Kasumi-1 (cell line): Measurements from ENCODE around the gene TMEM40.
"Not testable (repeated sequence)": the region's sequence is repeated elsewhere in the genome, so short reads cannot be mapped to it uniquely, and the experiment has no call there.

Experiments used
- DNase-seq, 2 experiments: peaks; one replicate each; lab custom pipeline; 2025; lab: John Stamatoyannopoulos, UW

Gene TMEM40

GRCh38 chr3:12750658-12751071 lies 8.4 kb downstream of the TMEM40 start:
- no peak for DNase-seq

DNA sequence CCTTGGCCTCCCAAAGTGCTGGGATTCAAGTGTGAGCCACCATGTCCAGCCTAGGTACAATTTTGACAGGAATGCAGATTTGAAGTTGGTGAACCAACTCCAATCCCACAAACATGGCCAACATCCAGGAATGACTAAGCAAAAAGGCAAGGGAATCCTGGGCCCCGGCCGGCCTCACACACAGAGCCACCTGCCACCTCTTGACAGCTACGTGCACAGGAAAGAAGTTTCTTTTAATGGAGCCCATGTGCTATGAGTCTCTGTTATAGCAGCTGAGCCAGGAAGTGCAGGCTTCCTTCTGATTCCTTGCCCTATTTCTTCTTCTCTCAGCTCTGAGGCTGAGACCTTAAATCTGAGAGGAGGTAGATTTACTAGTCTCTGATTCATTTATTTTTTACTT lies 8.8 kb downstream of the TMEM40 start:
- no peak for DNase-seq

DNA sequence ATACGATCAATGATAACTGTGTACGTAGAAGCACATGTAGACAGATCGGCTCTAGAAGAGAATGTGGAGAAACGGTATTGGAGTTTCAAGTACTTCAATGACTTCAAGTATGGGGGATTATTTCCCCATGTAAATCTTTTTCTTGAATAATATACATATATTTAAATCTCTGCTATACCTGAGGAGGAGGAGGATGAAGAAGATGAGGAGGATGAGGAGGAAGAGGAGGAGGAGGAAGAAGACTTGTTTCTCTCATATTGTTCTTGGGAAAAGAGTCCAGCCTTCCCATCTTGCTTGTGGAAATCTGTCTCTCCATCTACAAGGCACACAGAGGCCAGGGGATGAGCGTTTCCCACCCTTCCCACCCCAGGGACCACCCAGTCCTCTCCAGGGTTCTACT lies 10.6 kb downstream of the TMEM40 start:
- no peak for DNase-seq

DNA sequence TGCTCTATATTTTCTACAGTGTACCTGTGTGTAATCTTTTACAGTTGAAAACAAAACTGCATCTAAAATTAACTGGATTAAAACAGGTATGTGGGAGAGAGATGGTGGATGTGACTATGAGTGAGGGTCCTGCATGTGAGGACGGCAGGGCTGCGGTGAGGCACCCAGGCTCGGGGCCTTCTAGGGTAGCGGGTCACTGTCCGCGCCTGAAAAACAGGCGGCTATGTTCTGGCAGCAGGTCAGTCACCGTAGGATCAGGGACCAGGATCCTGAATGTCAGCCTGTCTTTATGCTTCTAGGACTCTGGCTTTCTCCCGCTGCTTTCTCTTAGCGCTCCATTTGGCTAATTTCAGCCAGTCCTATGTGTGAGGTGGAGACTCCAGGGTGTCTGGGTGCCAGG lies 12.6 kb downstream of the TMEM40 start:
- no peak for DNase-seq

- no peak for DNase-seq
These were observed 14.7 kb downstream of the TMEM40 start for GRCh38 chr3:12744326-12744725.

GRCh38 chr3:12743583-12743982 lies 15.5 kb downstream of the TMEM40 start:
- no peak for DNase-seq

DNA sequence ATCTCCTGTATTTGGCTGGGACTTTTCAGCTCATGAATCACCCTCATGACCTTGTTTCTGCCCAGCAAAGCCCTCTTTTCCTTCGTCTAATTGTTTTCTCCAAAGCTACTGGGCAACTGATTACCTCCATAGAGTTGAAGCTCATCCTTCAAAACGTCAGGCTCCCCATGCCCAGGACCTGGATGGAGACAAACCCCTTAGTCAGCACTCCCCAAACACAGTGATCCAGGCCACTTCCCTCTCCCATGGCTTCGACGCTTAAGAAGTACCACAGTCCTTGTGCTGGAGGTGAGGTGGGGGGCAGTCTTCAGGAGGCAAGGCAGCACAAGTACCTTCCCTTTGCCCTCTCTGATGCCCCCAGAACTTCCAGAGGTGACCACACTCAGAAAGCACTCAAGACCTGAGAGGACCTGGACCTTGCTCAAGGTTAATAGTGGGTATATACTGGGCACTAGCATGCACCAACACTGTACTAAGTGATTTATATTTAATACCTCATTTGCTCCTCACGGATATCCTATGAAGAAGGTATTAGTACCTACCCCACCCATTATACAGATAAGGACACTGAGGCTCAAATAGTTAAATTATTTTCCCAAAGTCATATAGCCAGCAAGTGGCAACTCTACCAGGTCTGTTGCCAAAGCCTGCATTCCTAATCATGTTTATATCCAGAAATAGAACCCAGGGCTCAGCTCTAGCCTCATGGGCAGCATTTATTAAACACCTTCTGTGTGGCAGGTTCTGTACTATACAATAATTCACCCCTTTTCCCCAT lies 16.5 kb downstream of the TMEM40 start:
- no peak for DNase-seq

GRCh38 chr3:12741209-12741608 lies 17.9 kb downstream of the TMEM40 start:
- no peak for DNase-seq

DNA sequence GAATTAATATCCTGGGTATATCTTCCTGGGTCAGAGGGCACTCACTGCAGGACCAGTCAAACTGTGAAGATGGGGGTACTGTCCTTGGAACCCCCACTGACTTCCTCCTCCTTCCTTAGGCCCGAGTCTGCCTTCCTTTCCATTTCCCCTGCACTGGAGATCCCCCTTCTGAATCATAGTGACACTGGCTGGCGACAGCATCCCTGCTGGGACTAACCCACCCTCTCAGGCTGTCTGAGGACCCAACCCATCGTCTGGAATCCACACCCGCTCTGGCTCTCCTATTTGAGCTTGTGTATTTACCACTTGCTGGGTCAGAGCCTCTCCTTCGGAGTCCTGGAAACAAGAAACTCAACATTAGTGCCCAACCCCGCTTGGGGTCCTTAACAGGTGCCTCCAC lies 21.2 kb downstream of the TMEM40 start:
- DNase-seq = no peak

- no peak for DNase-seq
These were observed 21.7 kb downstream of the TMEM40 start for GRCh38 chr3:12737319-12737718.

DNA sequence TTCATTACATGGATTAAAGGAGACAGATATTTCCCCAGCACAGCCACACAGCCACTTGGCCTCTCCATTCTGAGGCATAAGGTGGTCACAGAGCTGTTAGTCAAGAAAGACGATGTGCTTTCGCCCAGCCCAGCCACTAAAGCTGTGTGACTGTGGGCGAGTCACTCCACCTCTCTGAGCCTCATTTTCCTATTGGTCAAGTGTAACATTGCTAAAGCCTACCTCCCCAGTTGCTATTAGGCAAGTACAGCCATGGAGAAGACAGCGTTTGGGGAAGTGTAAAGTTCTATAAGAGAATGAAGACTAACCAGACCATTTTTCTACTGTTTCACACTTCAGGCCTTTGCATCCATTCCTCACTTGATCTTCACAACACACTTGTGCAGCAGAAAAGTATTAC lies 24.1 kb downstream of the TMEM40 start:
- no peak for DNase-seq

- no peak for DNase-seq
These were observed 25.5 kb downstream of the TMEM40 start for GRCh38 chr3:12733566-12733965.

GRCh38 chr3:12730506-12731242 lies 28.4 kb downstream of the TMEM40 start:
- DNase-seq = no peak

- no peak for DNase-seq
These were observed 29.9 kb downstream of the TMEM40 start for GRCh38 chr3:12729051-12729651.

DNA sequence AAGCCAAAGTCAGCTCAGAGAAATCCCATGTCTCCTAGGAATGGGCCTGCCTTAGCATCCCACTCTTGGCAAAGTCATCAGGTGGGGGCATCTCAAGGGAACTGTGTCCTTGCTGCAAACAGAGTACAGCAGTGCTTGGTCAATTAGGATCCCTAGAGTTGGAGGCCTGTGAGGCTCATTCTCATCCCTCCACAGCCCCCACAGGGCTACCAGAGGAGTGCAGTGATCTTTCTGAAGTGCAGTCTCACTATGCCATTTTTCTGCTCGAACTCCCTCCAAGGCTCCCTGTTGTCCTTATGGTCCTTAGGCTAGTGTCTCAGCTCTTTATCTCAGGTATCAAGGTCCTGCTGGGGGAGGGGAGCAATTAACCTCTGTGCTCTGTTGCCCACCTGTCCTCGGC lies 31.1 kb downstream of the TMEM40 start:
- DNase-seq = no peak

DNA sequence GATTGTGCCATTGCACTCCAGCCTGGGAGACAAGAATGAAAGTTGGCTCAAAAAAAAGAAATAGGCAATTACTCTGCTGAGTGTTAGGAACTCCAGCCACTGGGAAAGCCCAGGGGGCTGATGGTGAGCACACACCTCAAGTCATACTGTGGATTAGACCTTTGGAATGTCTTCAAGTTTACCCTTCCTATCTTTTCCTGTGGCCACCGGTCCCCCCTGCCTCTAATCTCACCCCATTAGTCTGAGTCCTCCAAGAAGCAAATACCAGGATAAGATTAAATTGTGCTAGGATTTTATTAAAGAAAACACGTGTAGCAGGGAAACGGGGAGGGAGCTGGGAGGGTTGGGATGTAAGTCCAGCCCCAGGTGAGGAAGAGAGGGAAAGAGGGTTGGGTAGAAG lies 31.6 kb downstream of the TMEM40 start:
- no peak for DNase-seq

DNA sequence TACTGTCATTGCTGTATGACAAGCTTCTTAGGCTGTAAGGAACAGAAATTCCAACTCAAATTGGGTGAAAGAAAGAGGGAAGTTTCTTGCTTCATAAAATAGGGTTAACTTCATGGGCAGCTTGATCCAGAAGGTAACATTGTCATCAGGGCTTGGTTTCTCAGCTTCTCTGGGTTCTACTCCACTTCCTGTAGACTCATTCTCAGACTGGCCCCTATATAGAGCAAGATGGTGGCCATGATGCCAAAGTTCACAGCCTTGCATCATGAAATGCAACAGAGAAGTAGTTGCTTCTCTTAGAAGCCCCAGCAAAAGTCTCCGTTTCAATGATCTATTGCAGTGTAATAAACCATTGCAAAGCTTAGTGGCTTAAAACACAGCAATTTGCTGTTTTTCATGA lies 33.6 kb downstream of the TMEM40 start:
- no peak for DNase-seq

DNA sequence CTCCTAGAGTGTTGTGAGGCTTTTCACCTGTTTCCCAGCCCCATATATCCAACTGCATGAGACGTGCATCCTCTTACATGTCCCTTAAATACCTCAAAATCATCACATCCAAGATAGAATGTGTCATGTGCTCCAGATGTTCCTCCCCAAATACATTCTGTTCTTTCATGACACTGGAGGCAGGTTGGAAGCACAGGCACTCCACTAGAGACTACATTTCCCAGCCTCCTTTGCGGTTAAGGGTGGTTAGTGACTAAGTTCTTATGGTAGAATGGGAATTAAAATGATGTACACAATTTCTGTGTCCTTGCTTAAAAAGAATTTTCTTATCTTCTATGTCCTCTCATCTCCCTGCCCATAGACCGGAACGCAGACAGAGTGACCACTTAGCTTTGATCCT lies 34.3 kb downstream of the TMEM40 start:
- no peak for DNase-seq

GRCh38 chr3:12723362-12723761 lies 35.7 kb downstream of the TMEM40 start:
- not testable (repeated sequence) for DNase-seq

GRCh38 chr3:12722226-12722625 lies 36.8 kb downstream of the TMEM40 start:
- no peak for DNase-seq

- DNase-seq = peak; percentile 86 to 90
These were observed 38.8 kb downstream of the TMEM40 start for GRCh38 chr3:12719984-12720898.

DNA sequence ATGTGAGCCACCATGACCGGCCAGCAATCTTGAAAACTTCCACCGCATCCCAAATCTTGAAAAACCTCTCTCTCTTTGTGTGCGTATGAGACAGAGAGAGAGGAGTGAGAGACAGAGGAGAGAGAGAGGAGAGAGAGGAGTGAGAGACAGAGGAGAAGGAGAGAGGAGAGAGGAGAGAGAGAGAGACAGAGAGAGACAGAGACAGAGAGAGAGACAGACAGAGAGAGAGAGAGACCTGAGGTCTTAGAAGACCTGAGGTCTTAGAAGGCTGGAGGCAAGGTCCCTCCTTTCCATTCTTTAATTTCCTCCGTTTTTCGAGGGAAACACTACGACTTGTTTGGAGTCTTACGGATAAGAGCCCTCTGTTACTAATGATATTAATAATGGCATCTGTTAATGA lies 39.5 kb downstream of the TMEM40 start:
- DNase-seq = no peak
